LNCAP (cell line): Measurements from ENCODE around the gene ARID3C.

Experiments used
- TF ChIP-seq, protein P1 (sequence below): fragments of 450-650 bp; IDR thresholded peaks from 2 replicates; pipeline ENCODE4 v1.5.1; 2017; ENCODE audit warnings: mild to moderate bottlenecking

Gene ARID3C

DNA sequence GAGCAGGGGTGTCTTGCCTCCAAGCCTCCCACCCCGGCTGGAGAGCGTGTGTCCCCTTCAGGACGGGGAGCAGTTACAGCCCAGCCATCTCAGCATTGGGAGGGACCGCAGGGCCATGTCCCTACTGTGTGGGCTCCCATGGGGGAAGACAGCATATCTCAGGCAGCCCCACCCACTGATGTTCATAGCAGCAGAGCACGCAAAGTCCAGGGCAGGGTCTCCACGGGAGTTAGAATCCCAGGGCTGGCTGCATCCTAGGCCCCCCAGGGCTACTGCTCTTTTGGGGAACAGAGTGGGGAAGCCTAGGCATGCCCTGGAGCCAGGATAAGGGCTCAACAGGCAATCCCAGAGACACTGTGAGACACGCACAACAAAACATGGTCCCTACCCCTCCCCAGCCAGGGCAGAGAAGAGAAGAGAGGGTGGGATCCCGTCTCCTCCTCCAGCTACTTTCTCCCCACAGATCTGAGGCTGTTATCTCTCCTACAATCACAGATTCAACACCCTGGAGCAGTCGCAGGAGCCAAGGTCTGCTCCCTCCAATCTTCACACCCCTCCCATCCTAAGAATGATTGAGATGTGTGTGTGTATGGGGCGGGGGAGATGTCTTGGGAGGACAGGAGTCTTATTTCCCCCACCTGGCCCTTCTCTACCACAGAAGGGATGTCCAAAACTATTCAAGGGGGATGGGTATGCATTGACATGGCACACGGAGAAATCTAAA is 42.8 kb downstream of the ARID3C start:
- TF ChIP-seq, protein P1, sequence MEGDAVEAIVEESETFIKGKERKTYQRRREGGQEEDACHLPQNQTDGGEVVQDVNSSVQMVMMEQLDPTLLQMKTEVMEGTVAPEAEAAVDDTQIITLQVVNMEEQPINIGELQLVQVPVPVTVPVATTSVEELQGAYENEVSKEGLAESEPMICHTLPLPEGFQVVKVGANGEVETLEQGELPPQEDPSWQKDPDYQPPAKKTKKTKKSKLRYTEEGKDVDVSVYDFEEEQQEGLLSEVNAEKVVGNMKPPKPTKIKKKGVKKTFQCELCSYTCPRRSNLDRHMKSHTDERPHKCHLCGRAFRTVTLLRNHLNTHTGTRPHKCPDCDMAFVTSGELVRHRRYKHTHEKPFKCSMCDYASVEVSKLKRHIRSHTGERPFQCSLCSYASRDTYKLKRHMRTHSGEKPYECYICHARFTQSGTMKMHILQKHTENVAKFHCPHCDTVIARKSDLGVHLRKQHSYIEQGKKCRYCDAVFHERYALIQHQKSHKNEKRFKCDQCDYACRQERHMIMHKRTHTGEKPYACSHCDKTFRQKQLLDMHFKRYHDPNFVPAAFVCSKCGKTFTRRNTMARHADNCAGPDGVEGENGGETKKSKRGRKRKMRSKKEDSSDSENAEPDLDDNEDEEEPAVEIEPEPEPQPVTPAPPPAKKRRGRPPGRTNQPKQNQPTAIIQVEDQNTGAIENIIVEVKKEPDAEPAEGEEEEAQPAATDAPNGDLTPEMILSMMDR = no peak

DNA sequence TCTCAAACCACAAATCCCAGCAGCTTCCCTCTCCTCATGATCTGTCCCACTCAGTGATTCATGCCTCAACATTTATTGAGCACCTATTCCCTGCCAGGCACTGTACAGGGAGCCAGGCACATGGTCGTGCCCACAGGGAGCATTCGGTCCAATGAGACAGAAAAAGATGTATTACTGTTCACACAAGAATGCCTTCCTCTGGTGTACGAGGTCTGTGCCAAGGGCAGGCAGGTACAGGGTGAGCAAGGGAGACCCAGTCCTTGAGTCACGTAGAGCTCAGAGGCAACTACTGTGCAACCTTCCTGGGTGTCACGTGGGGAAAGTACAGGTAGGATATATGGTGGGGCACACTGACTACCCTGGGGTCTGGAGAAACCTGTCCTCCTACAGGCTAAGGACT is 43.9 kb downstream of the ARID3C start:
- TF ChIP-seq, protein P1 = no peak

DNA sequence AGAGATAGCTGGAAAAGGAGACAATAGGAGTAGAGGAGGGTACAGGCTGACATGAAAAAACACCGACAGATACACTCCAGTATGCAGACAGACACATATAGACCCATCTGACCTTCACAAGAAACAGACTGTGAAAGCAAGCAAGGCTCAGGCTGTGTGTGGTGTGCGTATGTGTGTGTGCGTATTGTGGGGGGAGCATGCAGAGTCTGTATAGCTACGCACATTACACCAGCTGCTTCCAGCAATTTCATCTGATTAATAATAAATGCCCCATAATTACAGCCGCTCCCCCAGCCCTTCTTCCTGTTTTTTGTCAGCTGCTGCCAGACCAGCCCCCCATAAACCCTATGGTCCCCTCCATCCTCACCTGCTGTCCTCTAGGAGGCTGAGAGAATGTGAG is 46.1 kb downstream of the ARID3C start:
- TF ChIP-seq, protein P1 = no peak

DNA sequence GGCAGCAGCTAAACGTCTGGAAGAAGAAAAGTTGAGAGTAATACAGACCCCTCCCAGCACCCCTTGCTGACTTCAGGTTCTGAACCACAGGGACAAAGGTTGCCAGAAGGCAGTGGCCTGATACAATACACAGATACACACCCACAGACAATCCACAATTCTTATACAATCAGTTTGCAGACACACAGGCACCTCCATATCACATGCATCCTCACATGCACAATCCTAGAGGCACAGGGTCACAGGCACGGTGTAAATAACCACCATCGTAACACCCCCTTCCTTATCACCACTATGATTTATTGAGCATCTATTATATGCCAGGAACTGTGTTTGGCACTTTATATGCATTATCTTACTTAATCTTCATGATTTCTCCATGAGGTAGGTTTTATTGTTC is 47.5 kb downstream of the ARID3C start:
- TF ChIP-seq, protein P1 = no peak

DNA sequence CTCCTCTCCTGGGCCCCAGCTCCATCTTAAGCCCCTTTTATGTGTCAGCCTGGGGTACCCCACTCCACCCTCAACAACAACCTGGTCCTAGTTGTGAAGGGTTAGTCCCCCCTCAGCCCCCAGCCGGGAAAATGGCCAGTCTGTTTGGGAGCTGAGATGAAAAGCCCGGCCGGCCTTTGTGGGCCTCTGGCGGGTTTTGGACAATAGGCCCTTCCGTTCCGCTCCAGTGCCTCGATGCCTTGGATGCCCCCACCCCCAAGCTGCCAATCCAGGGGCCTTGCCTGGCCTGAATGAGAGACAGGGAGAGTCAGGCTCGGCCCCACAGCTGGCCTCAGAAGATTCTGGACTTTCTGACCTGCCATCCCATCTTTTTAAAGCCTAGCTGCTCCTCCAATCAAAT is 48.5 kb downstream of the ARID3C start:
- TF ChIP-seq, protein P1 = no peak

DNA sequence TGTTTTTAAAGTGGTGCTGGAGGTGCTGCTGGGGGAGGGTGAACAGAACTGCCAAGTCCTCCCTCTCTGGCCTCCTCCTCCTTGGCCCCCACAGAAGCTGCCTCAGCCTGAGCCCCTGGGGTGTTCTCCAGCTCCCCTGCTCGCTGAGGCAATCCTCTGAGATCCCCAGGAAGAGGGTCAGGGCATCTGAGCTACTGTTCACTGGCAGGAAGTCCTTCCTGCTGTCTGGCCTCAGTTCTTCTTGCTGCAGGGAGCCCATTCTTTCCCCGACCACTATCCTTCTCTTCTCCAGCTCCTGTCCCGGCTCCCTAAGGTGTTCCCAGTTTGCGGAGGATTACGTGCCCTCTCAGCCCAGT is 49.1 kb downstream of the ARID3C start:
- TF ChIP-seq, protein P1 = no peak

DNA sequence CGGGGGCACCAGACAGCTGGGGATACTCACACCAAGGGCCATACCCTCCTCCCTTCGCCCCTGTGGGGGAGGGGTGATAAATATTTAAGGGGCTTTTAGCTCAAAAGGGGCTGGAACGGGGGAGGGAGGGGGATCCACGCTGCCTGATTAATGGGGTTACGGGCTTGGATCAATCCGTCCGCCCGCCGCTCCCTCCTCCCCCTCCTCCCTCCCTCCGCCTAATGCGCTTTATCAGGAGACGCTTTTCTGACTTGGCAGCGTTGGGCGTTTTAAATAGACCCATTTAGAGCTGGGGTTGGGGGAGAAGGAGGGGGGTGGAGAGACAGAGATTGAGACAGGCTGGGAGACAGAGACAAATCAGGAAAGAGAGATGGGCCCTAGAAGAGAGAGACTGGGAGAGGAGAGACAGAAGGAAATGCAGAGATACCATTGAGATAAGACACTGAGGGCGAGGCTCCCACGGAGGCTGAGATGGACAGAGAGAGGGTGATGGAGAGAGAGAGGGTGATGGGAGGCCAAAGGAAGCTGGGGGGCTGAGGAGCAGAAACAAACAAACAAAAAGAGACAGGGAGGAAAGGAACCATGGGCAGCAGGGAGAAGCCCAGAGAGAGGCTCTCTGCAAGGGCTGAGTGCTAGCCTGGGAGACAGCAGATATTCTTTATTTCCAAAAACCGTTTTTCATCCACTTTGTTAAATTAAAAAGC is 49.6 kb downstream of the ARID3C start:
- TF ChIP-seq, protein P1 = no peak
